ENCODE results near the gene MOCS2.

The MOCS2 gene

GRCh38 chr5:53092242-53092641 is 17.3 kb downstream of the MOCS2 start:
- no peak for DNase-seq (ENCODE audit: low spot score)

- no peak for DNase-seq (ENCODE audit: low spot score)
Measured at GRCh38 chr5:53091289-53091688, 18.3 kb downstream of the MOCS2 start.

- DNase-seq (ENCODE audit: low spot score) = no peak
Measured at GRCh38 chr5:53090229-53090628, 19.3 kb downstream of the MOCS2 start.

GRCh38 chr5:53089481-53089991 is 20.0 kb downstream of the MOCS2 start:
- DNase-seq (ENCODE audit: low spot score) = no peak

- no peak for DNase-seq (ENCODE audit: low spot score)
Measured at GRCh38 chr5:53087621-53088121, 21.9 kb downstream of the MOCS2 start.

GRCh38 chr5:53087171-53087570 is 22.4 kb downstream of the MOCS2 start:
- no peak for DNase-seq (ENCODE audit: low spot score)

GRCh38 chr5:53084546-53085255 is 24.9 kb downstream of the MOCS2 start:
- DNase-seq (ENCODE audit: low spot score) = no peak

- no peak for DNase-seq (ENCODE audit: low spot score)
Measured at GRCh38 chr5:53083927-53084326, 25.6 kb downstream of the MOCS2 start.

GRCh38 chr5:53080271-53080670 is 29.3 kb downstream of the MOCS2 start:
- no peak for DNase-seq (ENCODE audit: low spot score)

- no peak for DNase-seq (ENCODE audit: low spot score)
Measured at GRCh38 chr5:53076014-53076583, 33.5 kb downstream of the MOCS2 start.

- DNase-seq (ENCODE audit: low spot score) = no peak
Measured at GRCh38 chr5:53073348-53073747, 36.2 kb downstream of the MOCS2 start.

- DNase-seq (ENCODE audit: low spot score) = no peak
Measured at GRCh38 chr5:53071738-53072137, 37.8 kb downstream of the MOCS2 start.

- no peak for DNase-seq (ENCODE audit: low spot score)
Measured at GRCh38 chr5:53071298-53071697, 38.3 kb downstream of the MOCS2 start.

- DNase-seq (ENCODE audit: low spot score) = no peak
Measured at GRCh38 chr5:53069626-53070025, 39.9 kb downstream of the MOCS2 start.

- DNase-seq (ENCODE audit: low spot score) = no peak
Measured at GRCh38 chr5:53068291-53068836, 41.2 kb downstream of the MOCS2 start.

GRCh38 chr5:53067641-53068040 is 41.9 kb downstream of the MOCS2 start:
- DNase-seq (ENCODE audit: low spot score) = no peak

- DNase-seq (ENCODE audit: low spot score) = no peak
Measured at GRCh38 chr5:53066088-53066487, 43.5 kb downstream of the MOCS2 start.

GRCh38 chr5:53063791-53064190 is 45.8 kb downstream of the MOCS2 start:
- DNase-seq (ENCODE audit: low spot score) = no peak

GRCh38 chr5:53063176-53063575 is 46.4 kb downstream of the MOCS2 start:
- no peak for DNase-seq (ENCODE audit: low spot score)

- no peak for DNase-seq (ENCODE audit: low spot score)
Measured at GRCh38 chr5:53059281-53059680, 50.3 kb downstream of the MOCS2 start.

- no peak for DNase-seq (ENCODE audit: low spot score)
Measured at GRCh38 chr5:53055365-53055764, 54.2 kb downstream of the MOCS2 start.

- DNase-seq (ENCODE audit: low spot score) = no peak
Measured at GRCh38 chr5:53053364-53053763, 56.2 kb downstream of the MOCS2 start.

- no peak for DNase-seq (ENCODE audit: low spot score)
Measured at GRCh38 chr5:53052499-53052898, 57.1 kb downstream of the MOCS2 start.

All from hematopoietic multipotent progenitor cell treated with erythropoietin and hydrocortisone succinate and interleukin-3 and kit ligand, for 17 days (in vitro differentiated cells).